ENCODE results near the gene NUDT19. TPM values are rescaled to one million over a fixed set of nuclear protein-coding genes. Genes with fewer than 3 reads are reported as not detected.

Gene NUDT19
- total and polyA plus RNA-seq, 7 donors = 6.1 to 10.7 (median 6.7) TPM

- Histone ChIP-seq H3K4me1 (no peaks in the 10 kb centered on the region), H3K27me3 (peaks cover 0 to 5% (median 0%) of the 10 kb centered on the region in 3 donors), H3K4me3 (no peak overlapping the region), H3K27ac (no peak overlapping the region), H3K36me3 (no peaks in the 10 kb centered on the region), H3K9me3 (no peaks in the 10 kb centered on the region)
- DNase-seq = no peak
- intact Hi-C loops (cut with DNase I) = no loop called here
- WGBS, 2 donors = 31 to 77% methylated on average over 4 of the region's 4 CpGs
- TF ChIP-seq CTCF (IDR thresholded peaks at IDR 0.05) = no peak
- no peak for TF ChIP-seq EP300 (IDR thresholded peaks at IDR 0.05)
- TF ChIP-seq POLR2A (IDR thresholded peaks at IDR 0.05) = no peak
Measured at GRCh38 chr19:32682317-32682716, 9.3 kb upstream of the NUDT19 start.

GRCh38 chr19:32686847-32687475 lies 4.7 kb upstream of the NUDT19 start:
- Histone ChIP-seq H3K36me3 (no peaks in the 10 kb centered on the region), H3K4me3 (no peak overlapping the region), H3K27me3 (no peaks in the 10 kb centered on the region), H3K27ac (no peak overlapping the region), H3K9me3 (no peaks in the 10 kb centered on the region), H3K4me1 (peaks cover 0 to 13% (median 9%) of the 10 kb centered on the region in 4 donors)
- intact Hi-C loops (cut with DNase I) = no loop called here
- 92% methylated on average over 6 of the region's 6 CpGs for WGBS, 2 donors
- DNase-seq = no peak
- no peak for TF ChIP-seq EP300 (IDR thresholded peaks at IDR 0.05)

- Histone ChIP-seq H3K4me3 (no peak overlapping the region), H3K27me3 (no peaks in the 10 kb centered on the region), H3K27ac (no peak overlapping the region), H3K4me1 (peaks cover 0 to 18% (median 12%) of the 10 kb centered on the region in 4 donors), H3K9me3 (no peaks in the 10 kb centered on the region), H3K36me3 (no peaks in the 10 kb centered on the region)
- no peak for DNase-seq
- TF ChIP-seq EP300 (IDR thresholded peaks at IDR 0.05) = no peak
- no peak for TF ChIP-seq POLR2A (IDR thresholded peaks at IDR 0.05)
- no peak for TF ChIP-seq POLR2AphosphoS5 (IDR thresholded peaks at IDR 0.05)
- no peak for TF ChIP-seq CTCF (IDR thresholded peaks at IDR 0.05)
- WGBS, 2 donors = 93 to 94% methylated on average over 4 of the region's 4 CpGs
- intact Hi-C loops (cut with DNase I) = no loop called here
Measured at GRCh38 chr19:32687681-32688080, 3.9 kb upstream of the NUDT19 start.

- H3K27me3 ChIP-seq = no peaks in the 10 kb centered on the region
- 79 to 84% methylated on average over 1 of the region's 1 CpG for WGBS, 2 donors
- H3K27ac ChIP-seq = no peak overlapping the region
- no peaks in the 10 kb centered on the region for H3K36me3 ChIP-seq
- TF ChIP-seq POLR2AphosphoS5 (IDR thresholded peaks at IDR 0.05) (no peak), EP300 (IDR thresholded peaks at IDR 0.05) (no peak), POLR2A (IDR thresholded peaks at IDR 0.05) (no peak), CTCF (IDR thresholded peaks at IDR 0.05) (no peak)
- no peak for DNase-seq
- intact Hi-C loops (cut with DNase I) = no loop called here
- peaks cover 0 to 24% (median 18%) of the 10 kb centered on the region in 4 donors for H3K4me1 ChIP-seq
- no peak overlapping the region for H3K4me3 ChIP-seq
- no peaks in the 10 kb centered on the region for H3K9me3 ChIP-seq
Measured at GRCh38 chr19:32688311-32688710, 3.3 kb upstream of the NUDT19 start.

- TF ChIP-seq POLR2AphosphoS5 (IDR thresholded peaks at IDR 0.05) (no peak), POLR2A (IDR thresholded peaks at IDR 0.05) (no peak)
- Histone ChIP-seq H3K36me3 (peaks cover 0 to 6% (median 0%) of the 10 kb centered on the region in 4 donors), H3K4me3 (peak overlapping the region; percentile 55 to 72 (median 70)), H3K4me1 (peaks cover 0 to 47% (median 41%) of the 10 kb centered on the region in 4 donors), H3K27ac (peak overlapping the region; percentile 80 to 87 (median 84)), H3K9me3 (no peaks in the 10 kb centered on the region), H3K27me3 (no peaks in the 10 kb centered on the region)
- WGBS, 2 donors = 1 to 4% methylated on average over 93 of the region's 93 CpGs
- intact Hi-C loops (cut with DNase I) = no loop called here
- peak; percentile 76 for DNase-seq
Measured at GRCh38 chr19:32691952-32692726, 518 bp downstream of the NUDT19 start.
